Astrocyte (in vitro differentiated cells and primary cell): Measurements from ENCODE around the gene DTNB. TPM values are rescaled to one million over a fixed set of nuclear protein-coding genes. Genes with fewer than 3 reads are reported as not detected.

ENCODE experiments used
- DNase-seq: peaks from one replicate; pipeline ENCODE4 v3.0.0-alpha.2; 2010; ENCODE audit warnings: low read depth
- FAIRE-seq: peaks from 2 replicates; lab custom pipeline; 2011; peaks lifted over from hg19 to GRCh38; lab: Jason Lieb, UNC
- H2AFZ ChIP-seq: 2 replicates; pipeline ENCODE4 v1.6.0; 2012; ENCODE audit warnings: low read depth, low read length, inconsistent platforms
- H3K27ac ChIP-seq: 2 replicates; pipeline ENCODE4 v1.5.1; 2011; ENCODE audit warnings: low read depth, low read length, inconsistent platforms
- H3K27me3 ChIP-seq: 2 replicates; pipeline ENCODE4 v1.6.0; 2011; ENCODE audit warnings: low read length, inconsistent platforms; ENCODE audit not compliant: insufficient read depth
- H3K36me3 ChIP-seq: 2 replicates; pipeline ENCODE4 v1.5.1; 2011; ENCODE audit warnings: low read length, inconsistent platforms; ENCODE audit not compliant: insufficient read depth
- H3K4me1 ChIP-seq: 2 replicates; pipeline ENCODE4 v1.5.1; 2011; ENCODE audit warnings: low read length, inconsistent platforms; ENCODE audit not compliant: insufficient read depth
- H3K4me2 ChIP-seq: 2 replicates; pipeline ENCODE4 v1.6.0; 2012; ENCODE audit warnings: low read length, inconsistent platforms
- H3K4me3 ChIP-seq: 2 replicates; pipeline ENCODE4 v1.5.1; 2011; ENCODE audit warnings: low read depth, mild to moderate bottlenecking, low read length, inconsistent platforms; ENCODE audit not compliant: insufficient read depth
- H3K79me2 ChIP-seq: 2 replicates; pipeline ENCODE4 v1.6.0; 2012; ENCODE audit warnings: mild to moderate bottlenecking, low read length, inconsistent platforms; ENCODE audit not compliant: insufficient read depth
- H3K9ac ChIP-seq: 2 replicates; pipeline ENCODE4 v1.6.0; 2012; ENCODE audit warnings: mild to moderate bottlenecking, low read length, inconsistent platforms
- H3K9me3 ChIP-seq: 2 replicates; pipeline ENCODE4 v1.5.1; 2012; ENCODE audit warnings: low read depth, mild to moderate bottlenecking, low read length, inconsistent platforms; ENCODE audit not compliant: insufficient read depth
- H4K20me1 ChIP-seq: 2 replicates; pipeline ENCODE4 v1.6.0; 2012; ENCODE audit warnings: low read length, inconsistent platforms; ENCODE audit not compliant: insufficient read depth
- H3K27ac Mint-ChIP-seq: one replicate; pipeline ENCODE4 v1.8.0; 2021; ENCODE audit warnings: mild to moderate bottlenecking, mixed read lengths; ENCODE audit not compliant: unreplicated experiment
- H3K27me3 Mint-ChIP-seq: one replicate; pipeline ENCODE4 v1.8.0; 2021; ENCODE audit warnings: low read depth, mixed read lengths; ENCODE audit not compliant: unreplicated experiment
- H3K36me3 Mint-ChIP-seq: one replicate; pipeline ENCODE4 v1.8.0; 2021; ENCODE audit warnings: low read depth, mixed read lengths; ENCODE audit not compliant: unreplicated experiment
- H3K4me1 Mint-ChIP-seq: one replicate; pipeline ENCODE4 v1.8.0; 2021; ENCODE audit warnings: low read depth, mixed read lengths; ENCODE audit not compliant: unreplicated experiment
- H3K4me3 Mint-ChIP-seq: one replicate; pipeline ENCODE4 v1.8.0; 2021; ENCODE audit warnings: mild to moderate bottlenecking, moderate library complexity, mixed read lengths; ENCODE audit not compliant: unreplicated experiment
- H3K9me3 Mint-ChIP-seq: one replicate; pipeline ENCODE4 v1.8.0; 2021; ENCODE audit warnings: mild to moderate bottlenecking, mixed read lengths; ENCODE audit not compliant: unreplicated experiment
- CTCF ChIP-seq: IDR thresholded peaks from 2 replicates; pipeline ENCODE4 v1.5.1; 2011; ENCODE audit warnings: low read depth, mild to moderate bottlenecking, inconsistent platforms, low read length, moderate library complexity; ENCODE audit not compliant: insufficient read depth
- EZH2 ChIP-seq: IDR thresholded peaks from 2 replicates; pipeline ENCODE4 v1.6.1; 2012; ENCODE audit warnings: mild to moderate bottlenecking, low read length, inconsistent platforms; ENCODE audit not compliant: insufficient read depth
- total RNA-seq: library from RNA; stranded (reverse); gene quantifications from 2 replicates; pipeline ENCODE4 v1.2.1, GENCODE V29; 2021

The DTNB gene
- total RNA-seq, 1 donor from 2014 or later, result 5.1 TPM

DNA sequence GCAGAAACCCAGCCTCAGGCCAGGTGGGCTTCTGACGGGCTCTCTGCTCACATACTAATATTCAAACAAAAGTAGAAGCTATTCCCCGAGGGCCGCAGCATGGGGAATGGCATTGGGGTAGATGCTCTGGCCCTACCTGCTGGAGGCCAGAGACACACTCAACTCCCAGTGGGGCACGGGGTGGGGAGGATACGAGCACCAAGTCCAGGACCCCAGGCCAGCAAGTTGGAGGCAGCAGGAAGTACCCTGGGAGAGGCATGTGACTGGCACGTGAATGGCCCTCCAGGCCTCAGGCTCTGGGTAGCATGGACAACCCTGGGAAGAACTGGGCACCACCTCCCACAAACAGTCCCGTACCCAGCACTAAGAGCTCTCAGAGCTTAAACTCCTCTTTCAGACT lies 335.5 kb downstream of the DTNB start:
- H4K20me1 ChIP-seq, result peaks cover 74% of the 10 kb centered on the region
- no peak overlapping the region for H3K9ac ChIP-seq
- Mint-ChIP-seq H3K27ac (no peak overlapping the region), H3K9me3 (no peaks in the 10 kb centered on the region), H3K4me1 (no peaks in the 10 kb centered on the region), H3K4me3 (no peak overlapping the region), H3K36me3 (peaks cover 5% of the 10 kb centered on the region), H3K27me3 (peaks cover 4% of the 10 kb centered on the region)
- FAIRE-seq, result no peak
- peaks cover 3% of the 10 kb centered on the region for H3K4me1 ChIP-seq
- no peaks in the 10 kb centered on the region for H3K36me3 ChIP-seq
- H3K27ac ChIP-seq, result no peak overlapping the region
- DNase-seq, result no peak
- H3K4me2 ChIP-seq, result no peak overlapping the region
- no peaks in the 10 kb centered on the region for H3K9me3 ChIP-seq
- H3K79me2 ChIP-seq, result peaks cover 46% of the 10 kb centered on the region
- no peak overlapping the region for H2AFZ ChIP-seq
- TF ChIP-seq EZH2, result no peak
- TF ChIP-seq CTCF, result no peak
- H3K4me3 ChIP-seq, result no peak overlapping the region
- no peaks in the 10 kb centered on the region for H3K27me3 ChIP-seq

GRCh38 chr2:25337276-25337675 lies 336.1 kb downstream of the DTNB start:
- Histone ChIP-seq H4K20me1 (peaks cover 77% of the 10 kb centered on the region), H3K4me2 (no peak overlapping the region), H3K4me1 (no peaks in the 10 kb centered on the region), H3K9ac (no peak overlapping the region), H3K79me2 (peaks cover 46% of the 10 kb centered on the region), H2AFZ (no peak overlapping the region), H3K9me3 (no peaks in the 10 kb centered on the region), H3K27me3 (no peaks in the 10 kb centered on the region), H3K36me3 (no peaks in the 10 kb centered on the region), H3K4me3 (no peak overlapping the region), H3K27ac (no peak overlapping the region)
- Mint-ChIP-seq H3K36me3 (peaks cover 5% of the 10 kb centered on the region), H3K4me3 (no peak overlapping the region), H3K4me1 (no peaks in the 10 kb centered on the region), H3K27ac (no peak overlapping the region), H3K27me3 (peaks cover 4% of the 10 kb centered on the region), H3K9me3 (no peaks in the 10 kb centered on the region)
- TF ChIP-seq EZH2 (no peak), CTCF (no peak)
- no peak for DNase-seq
- FAIRE-seq, result no peak

GRCh38 chr2:25336383-25336841 lies 337.0 kb downstream of the DTNB start:
- Histone ChIP-seq H3K4me3 (no peak overlapping the region), H3K4me2 (no peak overlapping the region), H3K9ac (no peak overlapping the region), H3K27ac (no peak overlapping the region), H3K27me3 (no peaks in the 10 kb centered on the region), H2AFZ (no peak overlapping the region), H3K36me3 (no peaks in the 10 kb centered on the region), H3K79me2 (peaks cover 46% of the 10 kb centered on the region), H3K4me1 (no peaks in the 10 kb centered on the region), H4K20me1 (peaks cover 85% of the 10 kb centered on the region), H3K9me3 (no peaks in the 10 kb centered on the region)
- Mint-ChIP-seq H3K9me3 (no peaks in the 10 kb centered on the region), H3K27me3 (peaks cover 4% of the 10 kb centered on the region), H3K4me1 (peaks cover 4% of the 10 kb centered on the region), H3K4me3 (no peak overlapping the region), H3K27ac (no peak overlapping the region), H3K36me3 (peaks cover 5% of the 10 kb centered on the region)
- TF ChIP-seq CTCF (no peak), EZH2 (no peak)
- FAIRE-seq, result no peak
- DNase-seq, result no peak
